ENCODE data around the gene PIK3C3. TPM values are rescaled to one million over a fixed set of nuclear protein-coding genes. Genes with fewer than 3 reads are reported as not detected.

PIK3C3 gene
- total RNA-seq, 1 donor from 2014 or later = 62.8 TPM

- Mint-ChIP-seq H3K4me1 (ENCODE audit: unreplicated experiment) (peaks cover 4% of the 10 kb centered on the region), H3K36me3 (ENCODE audit: low read depth, unreplicated experiment) (no peaks in the 10 kb centered on the region), H3K27me3 (ENCODE audit: unreplicated experiment) (peaks cover 2% of the 10 kb centered on the region), H3K4me3 (ENCODE audit: unreplicated experiment) (no peak overlapping the region), H3K27ac (ENCODE audit: unreplicated experiment) (no peak overlapping the region), H3K9me3 (ENCODE audit: unreplicated experiment) (no peaks in the 10 kb centered on the region)
- no peak for DNase-seq (ENCODE audit: low spot score)
- no peak for TF ChIP-seq CTCF (IDR thresholded peaks at IDR 0.05; ENCODE audit: unreplicated experiment)
Observed at GRCh38 chr18:42069036-42069435, 114.0 kb downstream of the PIK3C3 start.

- DNase-seq (ENCODE audit: low spot score) = no peak
- H3K4me3 Mint-ChIP-seq (ENCODE audit: unreplicated experiment) = no peak overlapping the region
- no peaks in the 10 kb centered on the region for H3K9me3 Mint-ChIP-seq (ENCODE audit: unreplicated experiment)
- peaks cover 4% of the 10 kb centered on the region for H3K36me3 Mint-ChIP-seq (ENCODE audit: low read depth, unreplicated experiment)
- no peaks in the 10 kb centered on the region for H3K27me3 Mint-ChIP-seq (ENCODE audit: unreplicated experiment)
- TF ChIP-seq CTCF (IDR thresholded peaks at IDR 0.05; ENCODE audit: unreplicated experiment) = peak; percentile 39
- no peak overlapping the region for H3K27ac Mint-ChIP-seq (ENCODE audit: unreplicated experiment)
- no peaks in the 10 kb centered on the region for H3K4me1 Mint-ChIP-seq (ENCODE audit: unreplicated experiment)
Observed at GRCh38 chr18:42072407-42072806, 117.4 kb downstream of the PIK3C3 start.

- no peaks in the 10 kb centered on the region for H3K4me1 Mint-ChIP-seq (ENCODE audit: unreplicated experiment)
- no peak for TF ChIP-seq CTCF (IDR thresholded peaks at IDR 0.05; ENCODE audit: unreplicated experiment)
- no peak overlapping the region for H3K27ac Mint-ChIP-seq (ENCODE audit: unreplicated experiment)
- DNase-seq (ENCODE audit: low spot score) = no peak
- H3K27me3 Mint-ChIP-seq (ENCODE audit: unreplicated experiment) = no peaks in the 10 kb centered on the region
- H3K36me3 Mint-ChIP-seq (ENCODE audit: low read depth, unreplicated experiment) = peaks cover 10% of the 10 kb centered on the region
- no peak overlapping the region for H3K4me3 Mint-ChIP-seq (ENCODE audit: unreplicated experiment)
- no peaks in the 10 kb centered on the region for H3K9me3 Mint-ChIP-seq (ENCODE audit: unreplicated experiment)
Observed at GRCh38 chr18:42074704-42075103, 119.7 kb downstream of the PIK3C3 start.

- DNase-seq (ENCODE audit: low spot score) = no peak
- TF ChIP-seq CTCF (IDR thresholded peaks at IDR 0.05; ENCODE audit: unreplicated experiment) = no peak
- Mint-ChIP-seq H3K27me3 (ENCODE audit: unreplicated experiment) (no peaks in the 10 kb centered on the region), H3K4me3 (ENCODE audit: unreplicated experiment) (no peak overlapping the region), H3K4me1 (ENCODE audit: unreplicated experiment) (no peaks in the 10 kb centered on the region), H3K27ac (ENCODE audit: unreplicated experiment) (no peak overlapping the region), H3K36me3 (ENCODE audit: low read depth, unreplicated experiment) (peaks cover 12% of the 10 kb centered on the region), H3K9me3 (ENCODE audit: unreplicated experiment) (no peaks in the 10 kb centered on the region)
Observed at GRCh38 chr18:42078711-42079110, 123.7 kb downstream of the PIK3C3 start.

GRCh38 chr18:42080340-42080739 is 125.3 kb downstream of the PIK3C3 start:
- Mint-ChIP-seq H3K9me3 (ENCODE audit: unreplicated experiment) (no peaks in the 10 kb centered on the region), H3K4me3 (ENCODE audit: unreplicated experiment) (no peak overlapping the region), H3K27me3 (ENCODE audit: unreplicated experiment) (peaks cover 1% of the 10 kb centered on the region), H3K27ac (ENCODE audit: unreplicated experiment) (no peak overlapping the region), H3K4me1 (ENCODE audit: unreplicated experiment) (no peaks in the 10 kb centered on the region), H3K36me3 (ENCODE audit: low read depth, unreplicated experiment) (peaks cover 12% of the 10 kb centered on the region)
- no peak for TF ChIP-seq CTCF (IDR thresholded peaks at IDR 0.05; ENCODE audit: unreplicated experiment)
- no peak for DNase-seq (ENCODE audit: low spot score)
